Measurements from ENCODE around the gene CDHR2. TPM values are rescaled to one million over a fixed set of nuclear protein-coding genes. Genes with fewer than 3 reads are reported as not detected.
"Not testable (repeated sequence)": the region's sequence is repeated elsewhere in the genome, so short reads cannot be mapped to it uniquely, and the experiment has no call there.

Gene CDHR2
- polyA plus RNA-seq, 1 donor: 247 TPM

- Histone ChIP-seq H3K36me3 (ENCODE audit: control insufficient read depth, insufficient read depth, low read length) (peaks cover 17% of the 10 kb centered on the region), H3K9me3 (ENCODE audit: control insufficient read depth, low read depth, low read length) (peaks cover 8% of the 10 kb centered on the region), H3K4me1 (ENCODE audit: control insufficient read depth, insufficient read depth, low read length) (no peaks in the 10 kb centered on the region), H3K4me3 (ENCODE audit: low read length) (no peak overlapping the region), H3K27ac (ENCODE audit: low read length) (no peak overlapping the region), H3K27me3 (ENCODE audit: control insufficient read depth, insufficient read depth, low read length) (peaks cover 12% of the 10 kb centered on the region)
- no CpG with 5 or more reads among the region's 23 CpGs for WGBS (ENCODE audit: insufficient coverage, low lambda C conversion rate)
- DNase-seq: no peak
Observed at GRCh38 chr5:176596069-176596644, 47.0 kb downstream of the CDHR2 start.

GRCh38 chr5:176596689-176597416 is 47.7 kb downstream of the CDHR2 start:
- H3K4me1 ChIP-seq (ENCODE audit: control insufficient read depth, insufficient read depth, low read length): no peaks in the 10 kb centered on the region
- H3K9me3 ChIP-seq (ENCODE audit: control insufficient read depth, low read depth, low read length): peaks cover 2% of the 10 kb centered on the region
- DNase-seq: peak; percentile 42 to 81
- peaks cover 14% of the 10 kb centered on the region for H3K36me3 ChIP-seq (ENCODE audit: control insufficient read depth, insufficient read depth, low read length)
- peak overlapping the region; percentile 13 for H3K4me3 ChIP-seq (ENCODE audit: low read length)
- no peak overlapping the region for H3K27ac ChIP-seq (ENCODE audit: low read length)
- no CpG with 5 or more reads among the region's 98 CpGs for WGBS (ENCODE audit: insufficient coverage, low lambda C conversion rate)
- H3K27me3 ChIP-seq (ENCODE audit: control insufficient read depth, insufficient read depth, low read length): peaks cover 12% of the 10 kb centered on the region

- DNase-seq: no peak
- Histone ChIP-seq H3K4me1 (ENCODE audit: control insufficient read depth, insufficient read depth, low read length) (no peaks in the 10 kb centered on the region), H3K27me3 (ENCODE audit: control insufficient read depth, insufficient read depth, low read length) (peaks cover 12% of the 10 kb centered on the region), H3K27ac (ENCODE audit: low read length) (no peak overlapping the region), H3K4me3 (ENCODE audit: low read length) (no peak overlapping the region), H3K9me3 (ENCODE audit: control insufficient read depth, low read depth, low read length) (no peaks in the 10 kb centered on the region), H3K36me3 (ENCODE audit: control insufficient read depth, insufficient read depth, low read length) (peaks cover 10% of the 10 kb centered on the region)
- no CpG with 5 or more reads among the region's 47 CpGs for WGBS (ENCODE audit: insufficient coverage, low lambda C conversion rate)
Observed at GRCh38 chr5:176597417-176598389, 48.6 kb downstream of the CDHR2 start.

- peaks cover 15% of the 10 kb centered on the region for H3K27me3 ChIP-seq (ENCODE audit: control insufficient read depth, insufficient read depth, low read length)
- not testable (repeated sequence) for H3K27ac ChIP-seq (ENCODE audit: low read length); H3K4me1 ChIP-seq (ENCODE audit: control insufficient read depth, insufficient read depth, low read length); H3K36me3 ChIP-seq (ENCODE audit: control insufficient read depth, insufficient read depth, low read length); H3K9me3 ChIP-seq (ENCODE audit: control insufficient read depth, low read depth, low read length); H3K4me3 ChIP-seq (ENCODE audit: low read length); DNase-seq
- WGBS (ENCODE audit: insufficient coverage, low lambda C conversion rate): 100% methylated on average over 2 of the region's 19 CpGs
Observed at GRCh38 chr5:176599749-176600430, 50.7 kb downstream of the CDHR2 start.

- no peaks in the 10 kb centered on the region for H3K9me3 ChIP-seq (ENCODE audit: control insufficient read depth, low read depth, low read length)
- H3K4me1 ChIP-seq (ENCODE audit: control insufficient read depth, insufficient read depth, low read length): no peaks in the 10 kb centered on the region
- no peak overlapping the region for H3K27ac ChIP-seq (ENCODE audit: low read length)
- peaks cover 15% of the 10 kb centered on the region for H3K27me3 ChIP-seq (ENCODE audit: control insufficient read depth, insufficient read depth, low read length)
- WGBS (ENCODE audit: insufficient coverage, low lambda C conversion rate): no CpG with 5 or more reads among the region's 12 CpGs
- no peak overlapping the region for H3K4me3 ChIP-seq (ENCODE audit: low read length)
- H3K36me3 ChIP-seq (ENCODE audit: control insufficient read depth, insufficient read depth, low read length): no peaks in the 10 kb centered on the region
- DNase-seq: no peak
Observed at GRCh38 chr5:176601901-176602482, 52.9 kb downstream of the CDHR2 start.

GRCh38 chr5:176603091-176603490 is 53.9 kb downstream of the CDHR2 start:
- Histone ChIP-seq H3K27ac (ENCODE audit: low read length) (no peak overlapping the region), H3K36me3 (ENCODE audit: control insufficient read depth, insufficient read depth, low read length) (no peaks in the 10 kb centered on the region), H3K27me3 (ENCODE audit: control insufficient read depth, insufficient read depth, low read length) (peaks cover 10% of the 10 kb centered on the region), H3K4me1 (ENCODE audit: control insufficient read depth, insufficient read depth, low read length) (no peaks in the 10 kb centered on the region), H3K4me3 (ENCODE audit: low read length) (no peak overlapping the region), H3K9me3 (ENCODE audit: control insufficient read depth, low read depth, low read length) (no peaks in the 10 kb centered on the region)
- DNase-seq: no peak
- no CpG with 5 or more reads among the region's 2 CpGs for WGBS (ENCODE audit: insufficient coverage, low lambda C conversion rate)

- Histone ChIP-seq H3K4me1 (ENCODE audit: control insufficient read depth, insufficient read depth, low read length) (no peaks in the 10 kb centered on the region), H3K36me3 (ENCODE audit: control insufficient read depth, insufficient read depth, low read length) (no peaks in the 10 kb centered on the region), H3K27ac (ENCODE audit: low read length) (no peak overlapping the region), H3K9me3 (ENCODE audit: control insufficient read depth, low read depth, low read length) (no peaks in the 10 kb centered on the region), H3K27me3 (ENCODE audit: control insufficient read depth, insufficient read depth, low read length) (peaks cover 22% of the 10 kb centered on the region), H3K4me3 (ENCODE audit: low read length) (no peak overlapping the region)
- no peak for DNase-seq
- no CpG with 5 or more reads among the region's 3 CpGs for WGBS (ENCODE audit: insufficient coverage, low lambda C conversion rate)
Observed at GRCh38 chr5:176606032-176606431, 56.9 kb downstream of the CDHR2 start.

GRCh38 chr5:176606875-176607274 is 57.7 kb downstream of the CDHR2 start:
- peaks cover 28% of the 10 kb centered on the region for H3K27me3 ChIP-seq (ENCODE audit: control insufficient read depth, insufficient read depth, low read length)
- H3K27ac ChIP-seq (ENCODE audit: low read length): no peak overlapping the region

GRCh38 chr5:176608142-176608705 is 59.1 kb downstream of the CDHR2 start:
- Histone ChIP-seq H3K27ac (ENCODE audit: low read length) (no peak overlapping the region), H3K27me3 (ENCODE audit: control insufficient read depth, insufficient read depth, low read length) (peaks cover 41% of the 10 kb centered on the region), H3K9me3 (ENCODE audit: control insufficient read depth, low read depth, low read length) (no peaks in the 10 kb centered on the region), H3K4me1 (ENCODE audit: control insufficient read depth, insufficient read depth, low read length) (no peaks in the 10 kb centered on the region), H3K4me3 (ENCODE audit: low read length) (no peak overlapping the region), H3K36me3 (ENCODE audit: control insufficient read depth, insufficient read depth, low read length) (no peaks in the 10 kb centered on the region)
- no peak for DNase-seq
- WGBS (ENCODE audit: insufficient coverage, low lambda C conversion rate): no CpG with 5 or more reads among the region's 4 CpGs

More at GRCh38 chr5:176606875-176607274, 57.7 kb downstream of the CDHR2 start:
- Histone ChIP-seq H3K36me3 (ENCODE audit: control insufficient read depth, insufficient read depth, low read length) (no peaks in the 10 kb centered on the region), H3K9me3 (ENCODE audit: control insufficient read depth, low read depth, low read length) (no peaks in the 10 kb centered on the region), H3K4me1 (ENCODE audit: control insufficient read depth, insufficient read depth, low read length) (no peaks in the 10 kb centered on the region), H3K4me3 (ENCODE audit: low read length) (no peak overlapping the region)
- no peak for DNase-seq
- WGBS (ENCODE audit: insufficient coverage, low lambda C conversion rate): no CpG with 5 or more reads among the region's 3 CpGs

Data from large intestine (tissue), 3 donors.